Hematopoietic multipotent progenitor cell treated with erythropoietin and hydrocortisone succinate and interleukin-3 and kit ligand, for 17 days (in vitro differentiated cells): ENCODE measurements around the gene CHAMP1.
"Not testable (repeated sequence)": the region's sequence is repeated elsewhere in the genome, so short reads cannot be mapped to it uniquely, and the experiment has no call there.

Source experiments
- DNase-seq: peaks from one replicate; pipeline ENCODE4 v3.0.0-alpha.2; 2015; ENCODE audit warnings: low spot score

The CHAMP1 gene

DNA sequence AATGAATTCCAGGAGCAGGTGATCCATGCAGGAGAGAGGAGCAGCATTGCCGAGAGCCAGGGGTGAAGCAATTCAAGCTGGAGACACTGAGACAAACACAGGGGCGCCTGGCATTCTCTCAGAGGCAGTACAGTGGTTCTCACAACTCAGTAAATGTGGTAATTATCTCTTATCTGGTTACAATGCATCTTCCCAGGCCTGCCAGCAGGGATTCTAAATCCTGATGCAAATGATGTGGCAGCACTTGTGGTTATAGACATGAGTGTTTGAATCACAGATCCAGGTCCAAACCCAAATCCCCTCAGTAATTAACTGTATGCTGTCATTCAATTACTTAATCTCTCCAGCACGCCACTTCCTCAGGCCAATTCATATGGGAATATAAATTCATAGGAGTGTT, 19.6 kb downstream of the CHAMP1 start:
- DNase-seq, result not testable (repeated sequence)

DNA sequence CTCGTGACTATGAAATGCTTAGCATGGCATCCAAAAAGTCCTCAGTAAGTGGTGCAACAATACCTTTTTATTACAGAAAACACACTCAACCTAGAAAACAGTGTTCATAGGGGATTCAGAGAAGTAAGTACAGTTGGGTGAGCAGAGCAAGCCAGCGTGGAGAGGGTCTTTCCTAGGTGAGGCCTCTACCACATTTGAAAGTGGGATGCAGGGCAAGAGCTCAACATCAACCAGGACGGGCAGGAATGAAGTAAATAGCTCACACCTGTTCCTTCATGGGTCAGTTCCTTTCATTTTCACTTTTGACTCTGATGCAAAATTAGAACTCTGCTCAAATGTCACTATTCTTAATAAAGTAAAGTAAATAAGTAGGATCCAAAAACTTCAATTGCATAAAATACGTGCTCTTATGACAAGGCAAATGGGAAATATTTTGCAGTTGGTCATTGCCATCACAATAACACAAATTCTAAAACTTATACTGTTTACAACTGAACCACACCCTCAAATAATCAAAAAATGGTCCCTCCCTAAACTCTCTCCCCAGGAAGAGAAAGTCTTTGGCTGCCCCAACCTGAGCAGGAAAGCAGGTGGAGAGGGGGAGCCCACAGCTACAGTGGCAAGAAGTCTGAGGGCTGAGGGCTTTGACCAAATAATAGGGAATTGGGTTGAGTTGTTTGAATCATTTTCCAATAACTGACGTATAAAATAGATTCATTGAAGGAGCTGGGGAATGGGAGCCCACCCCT, 20.2 kb downstream of the CHAMP1 start:
- no peak for DNase-seq

DNA sequence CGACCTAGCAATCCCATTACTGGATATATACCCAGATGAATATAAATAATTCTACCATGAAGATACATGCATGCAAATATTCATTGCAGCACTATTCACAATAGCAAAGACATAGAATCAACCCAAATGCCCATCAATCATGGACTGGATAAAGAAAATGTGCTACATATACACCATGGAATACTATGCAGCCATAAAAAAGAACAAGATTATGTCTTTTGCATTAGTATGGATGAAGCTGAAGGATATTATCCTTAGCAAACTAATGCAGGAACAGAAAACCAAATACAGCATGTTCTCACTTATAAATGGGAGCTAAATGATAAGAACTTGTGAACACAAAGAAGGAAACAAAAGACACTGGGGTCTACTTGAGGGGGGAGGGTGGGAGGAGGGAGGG, 22.2 kb downstream of the CHAMP1 start:
- not testable (repeated sequence) for DNase-seq

DNA sequence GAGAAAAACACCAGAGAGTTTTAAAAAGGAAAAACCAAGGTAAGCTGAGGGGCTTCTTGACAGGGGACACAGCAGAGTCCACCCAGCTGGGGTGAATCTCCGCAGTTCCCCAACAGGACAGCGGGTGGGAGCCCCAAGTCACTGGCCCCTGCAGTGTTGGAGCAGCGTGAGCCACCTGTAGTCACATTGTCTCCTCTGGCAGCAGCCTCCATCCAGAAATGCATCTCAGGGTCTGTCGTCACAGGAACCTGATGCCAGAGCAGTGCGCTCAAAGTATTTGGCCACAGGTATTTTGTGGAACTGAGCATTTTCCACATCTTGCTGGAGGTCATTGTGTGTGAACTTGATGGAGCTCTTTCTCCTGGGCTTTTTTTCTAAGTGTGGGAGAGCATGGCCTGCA, 24.7 kb downstream of the CHAMP1 start:
- DNase-seq, result no peak

DNA sequence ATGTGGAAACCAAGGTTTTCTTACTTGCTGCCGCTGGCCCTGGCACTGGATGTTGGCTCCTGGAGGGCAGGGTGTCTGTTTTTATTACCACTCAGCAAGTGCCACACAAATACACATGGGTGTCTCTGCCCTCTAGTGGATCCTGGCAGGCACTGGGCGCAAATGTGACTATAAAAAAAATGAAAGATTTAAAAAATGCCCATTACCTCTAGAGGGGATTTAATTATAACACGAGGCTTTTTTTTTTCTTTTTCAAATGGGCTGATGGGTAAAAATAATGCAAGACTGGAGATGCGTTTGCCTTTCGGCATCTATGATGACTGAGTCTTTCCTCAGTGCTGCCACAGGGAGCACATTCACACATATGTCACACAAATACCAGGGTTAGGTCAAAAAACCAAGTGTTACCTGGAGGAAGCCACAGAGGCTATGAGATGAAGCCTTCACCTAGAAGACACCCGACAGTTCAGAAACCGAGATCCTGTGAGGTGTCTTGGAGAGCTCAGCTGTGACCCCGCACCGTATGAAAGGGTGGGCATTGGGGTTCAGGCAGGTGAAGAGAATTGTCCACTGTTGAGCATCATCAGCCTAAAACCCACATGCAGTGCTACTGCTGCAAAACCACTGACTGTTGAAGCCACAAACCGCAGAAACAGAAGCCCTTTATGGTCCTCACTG, 25.7 kb downstream of the CHAMP1 start:
- peak; percentile 31 for DNase-seq

DNA sequence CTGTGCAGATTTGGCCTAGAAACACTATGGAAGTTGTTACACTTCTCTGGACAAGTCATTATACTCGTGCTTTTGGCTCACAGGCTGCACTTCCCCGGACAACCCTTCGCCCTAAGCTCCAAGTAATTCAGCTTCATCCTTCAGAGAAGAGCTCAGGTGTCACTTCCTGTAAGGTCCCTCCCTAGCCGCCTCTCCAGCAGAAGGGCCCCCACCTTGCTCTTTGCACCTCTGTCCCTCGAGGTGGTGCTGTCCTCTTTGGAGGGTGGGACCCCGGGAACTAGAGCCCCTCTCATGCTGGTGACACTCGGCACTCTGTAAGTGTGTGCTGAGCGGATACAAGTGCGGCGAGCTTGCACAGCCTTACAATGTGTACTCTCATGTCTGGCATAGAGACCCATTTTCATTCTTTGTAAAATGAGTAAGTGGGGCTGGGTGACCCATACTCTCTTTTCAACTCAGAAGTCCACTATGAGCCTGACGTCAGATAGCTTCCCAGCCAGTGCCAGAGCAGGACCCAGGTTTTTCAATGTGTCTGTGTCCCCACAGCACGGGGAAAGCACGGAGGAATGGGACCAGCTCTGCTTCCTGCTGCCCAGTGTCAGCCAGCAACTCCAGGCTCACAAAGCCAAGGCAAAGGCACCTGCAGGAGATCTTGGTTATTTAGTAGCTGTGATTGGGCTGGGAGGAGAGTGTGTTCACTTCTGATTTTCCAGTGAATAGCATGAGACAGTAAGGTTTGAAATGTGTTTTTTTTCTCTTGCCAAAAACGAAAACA, 26.9 kb downstream of the CHAMP1 start:
- DNase-seq, result no peak

DNA sequence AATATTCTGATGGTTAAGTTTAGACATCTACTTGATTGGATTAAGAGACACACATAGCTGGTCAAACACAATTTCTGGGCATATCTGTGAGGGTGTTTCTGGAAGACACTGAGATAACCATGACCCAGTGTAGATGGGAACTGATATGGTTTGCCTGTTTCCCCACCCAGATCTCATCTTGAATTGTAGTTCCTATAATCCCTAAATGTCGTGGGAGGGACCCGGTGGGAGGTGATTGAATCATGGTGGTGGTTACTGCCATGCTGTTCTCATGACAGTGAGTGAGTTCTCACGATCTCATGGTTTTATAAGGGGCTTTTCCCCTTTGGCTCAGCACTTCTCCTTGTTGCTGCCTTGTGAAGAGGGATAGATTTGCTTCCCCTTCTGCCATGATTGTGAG, 33.0 kb downstream of the CHAMP1 start:
- DNase-seq, result not testable (repeated sequence)

DNA sequence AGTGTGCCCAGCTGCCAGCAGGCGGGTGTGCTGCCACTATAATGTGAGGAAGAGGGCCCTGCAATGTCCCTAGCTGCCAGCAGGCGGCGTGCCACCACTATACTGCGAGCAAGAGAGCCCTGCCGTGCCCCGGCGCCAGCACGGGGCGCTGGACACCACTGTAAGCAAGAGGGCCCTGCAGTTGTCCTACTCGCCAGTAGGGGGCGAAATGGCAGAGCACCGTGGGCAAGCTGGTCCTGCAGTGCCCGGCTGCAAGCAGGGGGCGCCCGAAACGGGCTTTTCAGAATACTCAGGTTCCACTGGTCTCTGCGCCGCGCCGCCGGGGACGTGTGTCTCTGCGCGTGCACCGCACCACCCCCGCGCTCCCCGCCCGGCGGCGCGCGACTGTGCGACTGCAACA, 38.5 kb downstream of the CHAMP1 start:
- not testable (repeated sequence) for DNase-seq

DNA sequence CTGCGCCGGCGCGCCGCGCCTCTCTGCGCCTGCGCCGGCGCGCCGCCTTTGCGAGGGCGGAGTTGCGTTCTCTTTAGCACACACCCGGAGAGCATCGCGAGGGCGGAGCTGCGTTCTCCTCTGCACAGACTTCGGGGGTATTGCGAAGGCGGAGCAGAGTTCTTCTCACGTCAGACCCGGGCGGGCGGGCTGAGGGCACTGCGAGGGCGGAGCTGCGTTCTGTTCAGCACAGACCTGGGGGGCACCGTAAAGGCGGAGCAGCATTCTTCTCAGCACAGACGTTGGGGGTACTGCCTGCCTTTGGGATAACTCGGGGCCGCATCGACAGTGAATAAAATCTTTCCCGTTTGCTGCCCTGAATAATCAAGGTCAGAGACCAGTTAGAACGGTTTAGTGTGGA, 39.1 kb downstream of the CHAMP1 start:
- not testable (repeated sequence) for DNase-seq
